EL (cell line): Measurements from ENCODE around the gene SAFB.
A peak's percentile ranks its signal among the peaks of the same experiment; 100 is the strongest.
"Not testable (repeated sequence)": the region's sequence is repeated elsewhere in the genome, so short reads cannot be mapped to it uniquely, and the experiment has no call there.

ENCODE experiments used
- DNase-seq: peaks from one replicate; pipeline ENCODE4 v3.0.0-alpha.2; 2016

SAFB gene

GRCh38 chr19:5688262-5688881 is 65.5 kb downstream of the SAFB start:
- not testable (repeated sequence) for DNase-seq

- DNase-seq, result peak; percentile 96
Observed at GRCh38 chr19:5690125-5690954, 67.5 kb downstream of the SAFB start, which contains the start of gene RPL36. Gene RPL36 (plus strand): TSS chr19:5690295. CDS start chr19:5690508, 213 bp downstream.

- peak; percentile 59 for DNase-seq
Observed at GRCh38 chr19:5690955-5691821, 68.3 kb downstream of the SAFB start.

- DNase-seq, result peak; percentile 42
Observed at GRCh38 chr19:5691822-5692722, 69.2 kb downstream of the SAFB start.

- DNase-seq, result peak; percentile 37
Observed at GRCh38 chr19:5692723-5693194, 69.9 kb downstream of the SAFB start.

GRCh38 chr19:5693195-5694166 is 70.6 kb downstream of the SAFB start:
- no peak for DNase-seq

- no peak for DNase-seq
Observed at GRCh38 chr19:5694167-5694955, 71.5 kb downstream of the SAFB start.

- DNase-seq, result no peak
Observed at GRCh38 chr19:5694956-5695648, 72.2 kb downstream of the SAFB start.

GRCh38 chr19:5695649-5696195 is 72.8 kb downstream of the SAFB start:
- DNase-seq, result no peak

- no peak for DNase-seq
Observed at GRCh38 chr19:5696196-5697021, 73.5 kb downstream of the SAFB start.

- no peak for DNase-seq
Observed at GRCh38 chr19:5697022-5697889, 74.4 kb downstream of the SAFB start.

GRCh38 chr19:5697890-5698634 is 75.2 kb downstream of the SAFB start:
- no peak for DNase-seq

- DNase-seq, result no peak
Observed at GRCh38 chr19:5698635-5699422, 75.9 kb downstream of the SAFB start.

GRCh38 chr19:5700455-5701092 is 77.7 kb downstream of the SAFB start:
- DNase-seq, result no peak

- not testable (repeated sequence) for DNase-seq
Observed at GRCh38 chr19:5702053-5702410, 79.1 kb downstream of the SAFB start.
